Measurements from ENCODE around the gene CMC2. TPM values are rescaled to one million over a fixed set of nuclear protein-coding genes. Genes with fewer than 3 reads are reported as not detected.

The CMC2 gene
- total and polyA plus RNA-seq, 2 of the 8 experiments (the other 6 are each of a cell fraction or from before 2014, with no cell fraction given): 66.6 to 116 TPM

DNA sequence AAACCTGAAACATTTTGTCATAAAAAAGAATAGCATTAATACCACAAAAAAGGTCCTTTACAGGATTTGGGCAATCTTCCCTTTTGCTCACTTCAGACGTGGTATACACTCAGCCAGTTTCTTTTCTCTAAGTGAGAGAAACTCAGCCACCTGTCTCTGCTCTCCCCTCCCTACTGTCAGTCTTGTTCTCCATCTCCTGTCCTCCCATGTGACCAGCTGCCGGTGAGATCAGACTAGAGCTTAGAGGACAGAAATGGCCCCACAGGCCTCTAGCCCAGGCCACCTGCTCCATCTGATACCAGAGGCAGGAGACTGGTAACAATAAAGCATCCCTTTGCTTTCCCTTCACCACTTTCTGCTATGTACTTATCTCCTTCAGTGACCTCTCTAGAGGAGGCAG, 34.9 kb downstream of the CMC2 start:
- H2BK20ac ChIP-seq (ENCODE audit: low read length): no peak overlapping the region
- H3K36me3 ChIP-seq (ENCODE audit: control insufficient read depth in 2 of 4, insufficient read depth in 4 of 4, low read length in 3 of 4): no peaks in the 10 kb centered on the region; a peak in 1 of 8 replicates
- CTCF ChIA-PET (ENCODE audit: partially characterized antibody): interaction anchor here (0.7 to 1.5 kb wide), 3 partner anchors 14 to 33 kb away, joined by 3 read pairs; no protein-coding TSS in a partner anchor
- no peak overlapping the region for H3K27ac ChIP-seq (ENCODE audit: low read depth, low read length)
- H3K23me2 ChIP-seq (ENCODE audit: low read depth, low read length): no peaks in the 10 kb centered on the region
- H2AK5ac ChIP-seq (ENCODE audit: low read depth, low read length): no peak overlapping the region
- no peaks in the 10 kb centered on the region for H3K79me2 ChIP-seq (ENCODE audit: control insufficient read depth in 1 of 2, insufficient read depth in 2 of 2, low read length in 2 of 2)
- no peaks in the 10 kb centered on the region for H3K4me1 ChIP-seq (replicated peaks in 1 of 4; ENCODE audit: control insufficient read depth in 3 of 4, insufficient read depth in 4 of 4, low read length in 3 of 4)
- no peak overlapping the region for H2BK5ac ChIP-seq (ENCODE audit: low read depth, low read length)
- H3K9me3 ChIP-seq (ENCODE audit: insufficient read depth in 2 of 2, low read depth in 1 of 2, low read length in 1 of 2): no peaks in the 10 kb centered on the region
- no peak overlapping the region for H4K91ac ChIP-seq (replicated peaks; ENCODE audit: insufficient read length, low read length)
- no peak overlapping the region for H4K8ac ChIP-seq (ENCODE audit: extremely low read depth, insufficient read depth, low read length)
- H4K20me1 ChIP-seq (replicated peaks in 1 of 2; ENCODE audit: control insufficient read depth in 1 of 2, insufficient read depth in 2 of 2, low read length in 2 of 2): peaks cover 2 to 4% of the 10 kb centered on the region in 2 experiments
- POLR2A ChIA-PET (ENCODE audit: partially characterized antibody): no interaction called here
- H3K79me1 ChIP-seq (ENCODE audit: low read depth, low read length): peaks cover 3% of the 10 kb centered on the region; the same call in 1 of the 2 replicates
- no peak overlapping the region for H3K9ac ChIP-seq (replicated peaks in 1 of 4; ENCODE audit: extremely low read depth in 1 of 4, low read depth in 3 of 4, low read length in 3 of 4)
- H3K4ac ChIP-seq (replicated peaks; ENCODE audit: insufficient read length, low read depth, low read length): no peak overlapping the region
- H2BK15ac ChIP-seq (ENCODE audit: low read length): no peak overlapping the region
- no peak for TF ChIP-seq TEAD4 (IDR thresholded peaks at IDR 0.05; ENCODE audit: low read depth, low read length)
- TF ChIP-seq POLR2A (IDR thresholded peaks at IDR 0.05; ENCODE audit: control extremely low read depth in 1 of 2, low read depth in 2 of 2, low read length in 2 of 2): no peak
- no peak for TF ChIP-seq BCL11A (IDR thresholded peaks at IDR 0.05; ENCODE audit: low read depth in 2 of 2, low read length in 2 of 2)
- no peak for TF ChIP-seq CEBPB (IDR thresholded peaks at IDR 0.05; ENCODE audit: low read depth, low read length)
- no peak for TF ChIP-seq JUND (IDR thresholded peaks at IDR 0.05; ENCODE audit: low read length)
- TF ChIP-seq TAF1 (IDR thresholded peaks at IDR 0.05; ENCODE audit: low read depth, low read length): no peak
- H2BK120ac ChIP-seq (replicated peaks; ENCODE audit: low read depth, low read length): no peak overlapping the region
- H3K18ac ChIP-seq (ENCODE audit: extremely low read depth, low read length): no peak overlapping the region
- no peak overlapping the region for H3K56ac ChIP-seq (replicated peaks; ENCODE audit: insufficient read length, low read depth, low read length)
- H3K4me3 ChIP-seq (ENCODE audit: extremely low read depth in 1 of 4, insufficient read depth in 2 of 4, low read depth in 3 of 4, low read length in 4 of 4): no peak overlapping the region
- DNase-seq (ENCODE audit: low read depth in 1 of 2, low spot score in 2 of 2): no peak
- H3K4me2 ChIP-seq (ENCODE audit: insufficient read depth in 1 of 2, low read depth in 2 of 2, low read length in 2 of 2): no peak overlapping the region
- no peak overlapping the region for H3K14ac ChIP-seq (ENCODE audit: insufficient read length)
- H2AFZ ChIP-seq (ENCODE audit: low read length): no peak overlapping the region
- H4K5ac ChIP-seq (ENCODE audit: insufficient read length, low read depth, low read length): no peak overlapping the region
- no peaks in the 10 kb centered on the region for H3K27me3 ChIP-seq (replicated peaks in 1 of 4; ENCODE audit: control insufficient read depth in 3 of 4, extremely low read depth in 1 of 4, insufficient read depth in 3 of 4, low read length in 3 of 4)
- no peak overlapping the region for H3K23ac ChIP-seq (ENCODE audit: insufficient read length)
- no peak overlapping the region for H2BK12ac ChIP-seq (ENCODE audit: low read depth, low read length)
- WGBS, 2 experiments (ENCODE audit: extremely low coverage in 1 of 2, insufficient coverage in 1 of 2, insufficient read length in 1 of 2, insufficient replicate concordance in 2 of 2, low coverage in 1 of 2, low lambda C conversion rate in 2 of 2, missing lambda C conversion rate in 1 of 2): 91% methylated on average over 2 of the region's 2 CpGs; no CpG with 5 or more reads in 1 of the 2 experiments
- no peak for FAIRE-seq
